Suprapubic skin (tissue), 4 donors: Measurements from ENCODE around the gene TBCE.

Experiments
- CTCF ChIP-seq, 2 donors: fragments of 200-600 bp in 1 of 2; fragments of 450-650 bp in 1 of 2; sonication (generic) in 1 of 2; IDR thresholded peaks; one replicate each; pipeline ENCODE4 v1.5.1; 2016 to 2019; ENCODE audit warnings: antibody characterized with exemption in 2 of 2, mild to moderate bottlenecking in 1 of 2, moderate library complexity in 1 of 2
- EP300 ChIP-seq: sonication (generic); formaldehyde crosslinking; IDR thresholded peaks from one replicate; pipeline ENCODE4 v1.6.1; 2017; ENCODE audit warnings: antibody characterized with exemption
- POLR2A ChIP-seq, 2 donors: fragments of 450-650 bp; IDR thresholded peaks; one replicate each; pipeline ENCODE4 v1.6.1; 2017; ENCODE audit warnings: antibody characterized with exemption in 2 of 2, mild to moderate bottlenecking in 2 of 2, moderate library complexity in 2 of 2
- POLR2AphosphoS5 ChIP-seq, 3 donors: sonication (generic); formaldehyde crosslinking; IDR thresholded peaks; one replicate each; pipeline ENCODE4 v1.6.1; 2017; ENCODE audit warnings: antibody characterized with exemption in 3 of 3

GRCh38 chr1:235442788-235443429 is 75.7 kb downstream of the TBCE start:
- TF ChIP-seq POLR2AphosphoS5 (IDR thresholded peaks at IDR 0.05) (no peak), CTCF (IDR thresholded peaks at IDR 0.05) (no peak), EP300 (no peak), POLR2A (IDR thresholded peaks at IDR 0.05) (no peak)
